HPDE6-E6E7 (cell line): ENCODE results near the gene GORASP1.
"Not testable (repeated sequence)": the region's sequence is repeated elsewhere in the genome, so short reads cannot be mapped to it uniquely, and the experiment has no call there.

Experiments
- DNase-seq: peaks from one replicate; pipeline ENCODE4 v3.0.0; 2011; ENCODE audit warnings: missing footprints; ENCODE audit errors: extremely low spot score

Gene GORASP1

GRCh38 chr3:39065197-39065596, 42.2 kb downstream of the GORASP1 start:
- DNase-seq, result no peak

GRCh38 chr3:39064646-39065045, 42.8 kb downstream of the GORASP1 start:
- DNase-seq, result no peak

DNA sequence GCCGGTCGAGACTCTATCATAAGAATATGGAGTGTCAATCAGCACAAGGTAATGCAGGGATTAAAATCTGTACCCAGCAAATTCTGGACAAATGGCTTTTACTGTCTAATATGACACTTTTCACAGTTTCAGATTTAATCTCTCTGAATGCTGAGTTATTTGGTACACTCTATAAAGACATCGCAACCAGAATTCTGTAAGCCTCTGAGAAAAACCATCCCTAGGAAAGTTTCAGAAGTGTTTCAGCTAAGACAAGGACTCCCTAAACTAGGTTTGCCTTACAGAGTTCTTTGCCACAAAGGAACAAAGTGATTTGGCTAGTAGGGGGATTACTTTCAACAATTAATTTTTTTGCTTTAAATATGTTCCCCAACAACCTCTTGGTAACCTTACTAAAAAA, 44.3 kb downstream of the GORASP1 start:
- DNase-seq, result no peak

DNA sequence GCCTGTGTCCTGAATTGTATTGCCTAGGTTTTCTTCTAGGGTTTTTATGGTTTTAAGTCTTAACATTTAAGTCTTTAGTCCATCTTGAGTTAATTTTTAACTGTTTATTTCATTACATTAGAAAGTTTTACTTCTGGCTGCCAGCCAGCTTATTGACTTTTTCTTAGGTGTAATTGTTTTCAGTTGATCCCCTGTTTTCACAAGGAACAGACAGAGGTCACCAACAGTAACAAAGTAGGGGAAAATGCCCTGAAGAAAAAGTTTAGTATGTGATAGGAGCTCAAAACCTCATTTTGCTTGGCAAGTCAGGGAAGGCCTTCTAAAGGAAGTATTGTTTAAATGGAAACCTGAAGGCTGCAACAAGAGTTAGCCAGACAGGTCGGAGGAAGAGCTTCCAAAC, 45.2 kb downstream of the GORASP1 start:
- no peak for DNase-seq

- DNase-seq, result not testable (repeated sequence)
Measured at GRCh38 chr3:39061228-39061627, 46.2 kb downstream of the GORASP1 start.

GRCh38 chr3:39056151-39056550, 51.3 kb downstream of the GORASP1 start:
- DNase-seq, result no peak

DNA sequence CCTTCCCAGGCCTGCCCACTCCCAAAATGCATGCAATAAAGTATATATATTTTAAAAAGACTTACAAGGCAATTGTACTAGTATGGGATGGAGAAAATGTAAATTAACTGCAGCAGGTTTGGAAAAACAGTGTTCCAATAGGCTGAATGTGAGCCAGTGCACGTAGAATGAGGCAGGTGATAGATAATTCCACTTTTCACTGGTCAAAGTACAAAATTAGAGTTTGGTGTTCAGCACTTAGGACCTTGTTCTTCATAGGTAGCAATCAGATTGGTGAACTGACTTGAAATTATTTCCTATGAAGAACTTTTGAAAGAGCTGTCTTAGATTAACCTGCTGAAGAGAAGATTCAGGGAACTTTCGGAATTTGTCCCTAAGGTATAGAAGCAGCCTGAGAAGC, 53.7 kb downstream of the GORASP1 start:
- DNase-seq, result no peak

GRCh38 chr3:39052583-39052982, 54.8 kb downstream of the GORASP1 start:
- DNase-seq, result no peak

- DNase-seq, result peak; percentile 58
Measured at GRCh38 chr3:39051649-39052561, 55.5 kb downstream of the GORASP1 start, which contains the start of the genes SCN11A and WDR48. TSS of gene SCN11A (minus strand) at chr3:39051944. CDS start at chr3:38950362, 101,582 bp downstream. TSS of gene WDR48 (plus strand) at chr3:39052016. CDS start at chr3:39052026, 10 bp downstream.

- DNase-seq, result no peak
Measured at GRCh38 chr3:39050029-39050428, 57.4 kb downstream of the GORASP1 start.
